Lower leg skin (tissue), 4 donors: ENCODE measurements around the gene DDX49. TPM values are rescaled to one million over a fixed set of nuclear protein-coding genes. Genes with fewer than 3 reads are reported as not detected.

ENCODE experiments used
- DNase-seq, 2 donors: peaks; one replicate each; pipeline ENCODE4 v3.0.0-alpha.2; 2019; ENCODE audit warnings: low spot score in 2 of 2
- H3K4me3 ChIP-seq: fragments of 200-600 bp; sonication (generic); 2 replicates; pipeline ENCODE4 v1.5.1; 2017; ENCODE audit warnings: mild to moderate bottlenecking, low read depth; ENCODE audit not compliant: poor library complexity, severe bottlenecking
- CTCF ChIP-seq, 3 donors: fragments of 450-650 bp; IDR thresholded peaks; one replicate each; pipeline ENCODE4 v1.5.1; 2016; ENCODE audit warnings: antibody characterized with exemption in 3 of 3, mild to moderate bottlenecking in 3 of 3, moderate library complexity in 2 of 3
- POLR2A ChIP-seq, 2 donors: fragments of 450-650 bp; IDR thresholded peaks; one replicate each; pipeline ENCODE4 v1.6.1; 2016 to 2017; ENCODE audit warnings: antibody characterized with exemption in 2 of 2, mild to moderate bottlenecking in 1 of 2, moderate library complexity in 1 of 2
- WGBS, 2 donors: methylation state at CpG; one replicate each; pipeline ENCODE4 v1.1.5; 2018; 5-methylcytosine and 5-hydroxymethylcytosine counted together
- intact Hi-C: fragments of 100-400 bp; cut with DNase I; formaldehyde crosslinking; loops from one replicate; pipeline ENCODE4 v1.15.0; 2023; ENCODE audit warnings: low total_unique reads
- total RNA-seq, 4 donors: library from RNA; depleted of rRNA; stranded (reverse); fragments of >200 nt; gene quantifications; one replicate each; pipeline ENCODE4 v1.1.0, GENCODE V29; 2016

DDX49 gene
- total RNA-seq, 4 donors from 2014 or later, result 50.0 to 87.7 (median 65.5) TPM

- no peak for DNase-seq
- no peak overlapping the region for H3K4me3 ChIP-seq
- no peak for TF ChIP-seq POLR2A (IDR thresholded peaks at IDR 0.05)
- TF ChIP-seq CTCF (IDR thresholded peaks at IDR 0.05), result no peak
- WGBS, 2 donors, result 86 to 89% methylated on average over 19 to 26 of the region's 26 CpGs
- intact Hi-C loops, result no loop called here
These were observed 8.7 kb downstream of the DDX49 start for GRCh38 chr19:18928018-18928805.

- H3K4me3 ChIP-seq, result no peak overlapping the region
- no peak for DNase-seq
- WGBS, 2 donors, result 90 to 92% methylated on average over 25 of the region's 25 CpGs
- intact Hi-C loops, result no loop called here
- no peak for TF ChIP-seq CTCF (IDR thresholded peaks at IDR 0.05)
- TF ChIP-seq POLR2A (IDR thresholded peaks at IDR 0.05), result no peak
These were observed 9.8 kb downstream of the DDX49 start for GRCh38 chr19:18929311-18929710.

GRCh38 chr19:18931316-18932162 lies 12.0 kb downstream of the DDX49 start:
- no peak overlapping the region for H3K4me3 ChIP-seq
- TF ChIP-seq POLR2A (IDR thresholded peaks at IDR 0.05) (no peak), CTCF (IDR thresholded peaks at IDR 0.05) (no peak)
- intact Hi-C loops, result no loop called here
- DNase-seq, result no peak
- WGBS, 2 donors, result 84 to 85% methylated on average over 29 to 34 of the region's 34 CpGs

GRCh38 chr19:18932216-18932841 lies 12.8 kb downstream of the DDX49 start:
- DNase-seq, result peak; percentile 61 to 94
- TF ChIP-seq CTCF (IDR thresholded peaks at IDR 0.05) (no peak), POLR2A (IDR thresholded peaks at IDR 0.05) (no peak)
- H3K4me3 ChIP-seq, result no peak overlapping the region
- intact Hi-C loops, result no loop called here
- 35 to 47% methylated on average over 37 of the region's 37 CpGs for WGBS, 2 donors

GRCh38 chr19:18933297-18933696 lies 13.8 kb downstream of the DDX49 start:
- no peak for TF ChIP-seq CTCF (IDR thresholded peaks at IDR 0.05)
- WGBS, 2 donors, result 86 to 91% methylated on average over 13 of the region's 13 CpGs
- H3K4me3 ChIP-seq, result no peak overlapping the region
- intact Hi-C loops, result no loop called here
- no peak for DNase-seq
